Choroid plexus epithelial cell (primary cell): Measurements from ENCODE around the gene FADS2.
"Not testable (repeated sequence)": the region's sequence is repeated elsewhere in the genome, so short reads cannot be mapped to it uniquely, and the experiment has no call there.

Source experiments
- DNase-seq: peaks from one replicate; pipeline ENCODE4 v3.0.0-alpha.2; 2010; ENCODE audit warnings: low read depth
- H3K4me3 ChIP-seq: 2 replicates; pipeline ENCODE4 v1.5.1; 2011; ENCODE audit warnings: low read depth, mild to moderate bottlenecking, control low read depth, low read length, moderate library complexity
- CTCF ChIP-seq: conservative IDR thresholded peaks from 2 replicates; pipeline ENCODE4 v1.5.1; 2011; ENCODE audit warnings: low read depth, mild to moderate bottlenecking, control low read depth, inconsistent platforms, low read length, moderate library complexity

The FADS2 gene

GRCh38 chr11:61874853-61875252 lies 46.8 kb downstream of the FADS2 start:
- no peak for DNase-seq
- H3K4me3 ChIP-seq, result no peak overlapping the region
- no peak for TF ChIP-seq CTCF

GRCh38 chr11:61875698-61876097 lies 47.6 kb downstream of the FADS2 start:
- no peak overlapping the region for H3K4me3 ChIP-seq
- DNase-seq, result no peak
- no peak for TF ChIP-seq CTCF

GRCh38 chr11:61879152-61879551 lies 51.1 kb downstream of the FADS2 start:
- H3K4me3 ChIP-seq, result no peak overlapping the region
- no peak for TF ChIP-seq CTCF
- no peak for DNase-seq

GRCh38 chr11:61880031-61880430 lies 51.9 kb downstream of the FADS2 start:
- TF ChIP-seq CTCF, result no peak
- DNase-seq, result no peak
- no peak overlapping the region for H3K4me3 ChIP-seq

GRCh38 chr11:61880454-61880853 lies 52.4 kb downstream of the FADS2 start:
- no peak for DNase-seq
- TF ChIP-seq CTCF, result no peak
- H3K4me3 ChIP-seq, result no peak overlapping the region

- TF ChIP-seq CTCF, result no peak
- DNase-seq, result no peak
- no peak overlapping the region for H3K4me3 ChIP-seq
These were observed 53.3 kb downstream of the FADS2 start for GRCh38 chr11:61881397-61881796.

- H3K4me3 ChIP-seq, result not testable (repeated sequence)
These were observed 54.2 kb downstream of the FADS2 start for GRCh38 chr11:61882267-61882666.

GRCh38 chr11:61882879-61883278 lies 54.8 kb downstream of the FADS2 start:
- DNase-seq, result no peak
- TF ChIP-seq CTCF, result no peak
- H3K4me3 ChIP-seq, result no peak overlapping the region

More at GRCh38 chr11:61882267-61882666, 54.2 kb downstream of the FADS2 start:
- not testable (repeated sequence) for DNase-seq
